Measurements from ENCODE around the gene INMT. TPM values are rescaled to one million over a fixed set of nuclear protein-coding genes. Genes with fewer than 3 reads are reported as not detected.

The INMT gene
- total and polyA plus RNA-seq, 2 of the 8 experiments (the other 6 are each of a cell fraction or from before 2014, with no cell fraction given): 0.60 to 0.94 TPM

DNA sequence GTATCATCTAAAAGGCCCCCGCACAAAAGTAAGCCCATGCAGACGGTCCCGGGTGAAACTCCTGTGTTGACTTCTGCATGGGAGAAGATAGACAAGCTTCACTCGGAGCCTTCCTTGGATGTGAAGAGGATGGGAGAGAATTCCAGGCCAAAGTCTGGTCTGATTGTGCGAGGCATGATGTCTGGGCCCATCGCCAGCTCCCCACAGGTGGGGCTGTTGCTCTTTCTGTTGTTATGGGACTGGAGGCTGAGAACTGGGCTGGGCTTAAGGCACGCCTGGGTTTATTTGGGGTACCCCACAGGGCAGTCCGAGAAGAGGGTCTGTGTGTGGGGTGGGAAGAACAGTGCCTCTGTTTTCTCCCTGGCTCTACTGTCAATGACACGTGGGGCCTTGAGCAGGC is 33.9 kb downstream of the INMT start (continued):
- TF ChIP-seq, protein P1, sequence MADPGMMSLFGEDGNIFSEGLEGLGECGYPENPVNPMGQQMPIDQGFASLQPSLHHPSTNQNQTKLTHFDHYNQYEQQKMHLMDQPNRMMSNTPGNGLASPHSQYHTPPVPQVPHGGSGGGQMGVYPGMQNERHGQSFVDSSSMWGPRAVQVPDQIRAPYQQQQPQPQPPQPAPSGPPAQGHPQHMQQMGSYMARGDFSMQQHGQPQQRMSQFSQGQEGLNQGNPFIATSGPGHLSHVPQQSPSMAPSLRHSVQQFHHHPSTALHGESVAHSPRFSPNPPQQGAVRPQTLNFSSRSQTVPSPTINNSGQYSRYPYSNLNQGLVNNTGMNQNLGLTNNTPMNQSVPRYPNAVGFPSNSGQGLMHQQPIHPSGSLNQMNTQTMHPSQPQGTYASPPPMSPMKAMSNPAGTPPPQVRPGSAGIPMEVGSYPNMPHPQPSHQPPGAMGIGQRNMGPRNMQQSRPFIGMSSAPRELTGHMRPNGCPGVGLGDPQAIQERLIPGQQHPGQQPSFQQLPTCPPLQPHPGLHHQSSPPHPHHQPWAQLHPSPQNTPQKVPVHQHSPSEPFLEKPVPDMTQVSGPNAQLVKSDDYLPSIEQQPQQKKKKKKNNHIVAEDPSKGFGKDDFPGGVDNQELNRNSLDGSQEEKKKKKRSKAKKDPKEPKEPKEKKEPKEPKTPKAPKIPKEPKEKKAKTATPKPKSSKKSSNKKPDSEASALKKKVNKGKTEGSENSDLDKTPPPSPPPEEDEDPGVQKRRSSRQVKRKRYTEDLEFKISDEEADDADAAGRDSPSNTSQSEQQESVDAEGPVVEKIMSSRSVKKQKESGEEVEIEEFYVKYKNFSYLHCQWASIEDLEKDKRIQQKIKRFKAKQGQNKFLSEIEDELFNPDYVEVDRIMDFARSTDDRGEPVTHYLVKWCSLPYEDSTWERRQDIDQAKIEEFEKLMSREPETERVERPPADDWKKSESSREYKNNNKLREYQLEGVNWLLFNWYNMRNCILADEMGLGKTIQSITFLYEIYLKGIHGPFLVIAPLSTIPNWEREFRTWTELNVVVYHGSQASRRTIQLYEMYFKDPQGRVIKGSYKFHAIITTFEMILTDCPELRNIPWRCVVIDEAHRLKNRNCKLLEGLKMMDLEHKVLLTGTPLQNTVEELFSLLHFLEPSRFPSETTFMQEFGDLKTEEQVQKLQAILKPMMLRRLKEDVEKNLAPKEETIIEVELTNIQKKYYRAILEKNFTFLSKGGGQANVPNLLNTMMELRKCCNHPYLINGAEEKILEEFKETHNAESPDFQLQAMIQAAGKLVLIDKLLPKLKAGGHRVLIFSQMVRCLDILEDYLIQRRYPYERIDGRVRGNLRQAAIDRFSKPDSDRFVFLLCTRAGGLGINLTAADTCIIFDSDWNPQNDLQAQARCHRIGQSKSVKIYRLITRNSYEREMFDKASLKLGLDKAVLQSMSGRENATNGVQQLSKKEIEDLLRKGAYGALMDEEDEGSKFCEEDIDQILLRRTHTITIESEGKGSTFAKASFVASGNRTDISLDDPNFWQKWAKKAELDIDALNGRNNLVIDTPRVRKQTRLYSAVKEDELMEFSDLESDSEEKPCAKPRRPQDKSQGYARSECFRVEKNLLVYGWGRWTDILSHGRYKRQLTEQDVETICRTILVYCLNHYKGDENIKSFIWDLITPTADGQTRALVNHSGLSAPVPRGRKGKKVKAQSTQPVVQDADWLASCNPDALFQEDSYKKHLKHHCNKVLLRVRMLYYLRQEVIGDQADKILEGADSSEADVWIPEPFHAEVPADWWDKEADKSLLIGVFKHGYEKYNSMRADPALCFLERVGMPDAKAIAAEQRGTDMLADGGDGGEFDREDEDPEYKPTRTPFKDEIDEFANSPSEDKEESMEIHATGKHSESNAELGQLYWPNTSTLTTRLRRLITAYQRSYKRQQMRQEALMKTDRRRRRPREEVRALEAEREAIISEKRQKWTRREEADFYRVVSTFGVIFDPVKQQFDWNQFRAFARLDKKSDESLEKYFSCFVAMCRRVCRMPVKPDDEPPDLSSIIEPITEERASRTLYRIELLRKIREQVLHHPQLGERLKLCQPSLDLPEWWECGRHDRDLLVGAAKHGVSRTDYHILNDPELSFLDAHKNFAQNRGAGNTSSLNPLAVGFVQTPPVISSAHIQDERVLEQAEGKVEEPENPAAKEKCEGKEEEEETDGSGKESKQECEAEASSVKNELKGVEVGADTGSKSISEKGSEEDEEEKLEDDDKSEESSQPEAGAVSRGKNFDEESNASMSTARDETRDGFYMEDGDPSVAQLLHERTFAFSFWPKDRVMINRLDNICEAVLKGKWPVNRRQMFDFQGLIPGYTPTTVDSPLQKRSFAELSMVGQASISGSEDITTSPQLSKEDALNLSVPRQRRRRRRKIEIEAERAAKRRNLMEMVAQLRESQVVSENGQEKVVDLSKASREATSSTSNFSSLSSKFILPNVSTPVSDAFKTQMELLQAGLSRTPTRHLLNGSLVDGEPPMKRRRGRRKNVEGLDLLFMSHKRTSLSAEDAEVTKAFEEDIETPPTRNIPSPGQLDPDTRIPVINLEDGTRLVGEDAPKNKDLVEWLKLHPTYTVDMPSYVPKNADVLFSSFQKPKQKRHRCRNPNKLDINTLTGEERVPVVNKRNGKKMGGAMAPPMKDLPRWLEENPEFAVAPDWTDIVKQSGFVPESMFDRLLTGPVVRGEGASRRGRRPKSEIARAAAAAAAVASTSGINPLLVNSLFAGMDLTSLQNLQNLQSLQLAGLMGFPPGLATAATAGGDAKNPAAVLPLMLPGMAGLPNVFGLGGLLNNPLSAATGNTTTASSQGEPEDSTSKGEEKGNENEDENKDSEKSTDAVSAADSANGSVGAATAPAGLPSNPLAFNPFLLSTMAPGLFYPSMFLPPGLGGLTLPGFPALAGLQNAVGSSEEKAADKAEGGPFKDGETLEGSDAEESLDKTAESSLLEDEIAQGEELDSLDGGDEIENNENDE (IDR thresholded peaks at IDR 0.05; ENCODE audit: insufficient replicate concordance, low read length): no peak
- peak in 1 of 2 experiments; percentile 4; a peak in 1 of 4 replicates for TF ChIP-seq RAD21 (IDR thresholded peaks at IDR 0.05 in 1 of 2, conservative IDR thresholded peaks at IDR 0.05 in 1 of 2; ENCODE audit: low read depth in 2 of 2, low read length in 2 of 2)
